Heart left ventricle (tissue), 16 donors: Measurements from ENCODE around the gene ARHGEF3. TPM values are rescaled to one million over a fixed set of nuclear protein-coding genes. Genes with fewer than 3 reads are reported as not detected.
A peak's percentile ranks its signal among the peaks of the same experiment; 100 is the strongest.

ENCODE experiments used
- ATAC-seq, 4 donors: fragments of 200-7000 bp; cut with Tn5 transposase; one replicate each; pipeline ENCODE4 v1.9.1; 2020 to 2022; ENCODE audit warnings: moderate library complexity in 4 of 4, mild to moderate bottlenecking in 3 of 4, moderate number of reproducible peaks in 1 of 4
- DNase-seq, 5 donors: peaks; one replicate each; pipeline ENCODE4 v3.0.0-alpha.2; 2020
- H3K27ac ChIP-seq, 12 donors: fragments of 200-600 bp; sonication (generic) in 4 of 12; one replicate each; pipeline versions ENCODE4 v1.5.0 to v1.8.0; 2016 to 2022; ENCODE audit warnings: mild to moderate bottlenecking in 2 of 12
- H3K27me3 ChIP-seq, 9 donors: fragments of 200-600 bp; sonication (generic) in 2 of 9; one replicate each; pipeline versions ENCODE4 v1.5.1 to v1.8.0; 2016 to 2022; ENCODE audit warnings: mild to moderate bottlenecking in 3 of 9
- H3K36me3 ChIP-seq, 9 donors: fragments of 200-600 bp; sonication (generic) in 2 of 9; one replicate each; pipeline versions ENCODE4 v1.5.0 to v1.8.0; 2018 to 2022; ENCODE audit warnings: mild to moderate bottlenecking in 2 of 9
- H3K4me1 ChIP-seq, 12 donors: fragments of 200-600 bp; sonication (generic) in 4 of 12; one replicate each; pipeline versions ENCODE4 v1.5.0 to v1.8.0; 2016 to 2022; ENCODE audit warnings: mild to moderate bottlenecking in 3 of 12
- H3K4me3 ChIP-seq, 12 donors: fragments of 200-600 bp; sonication (generic) in 4 of 12; one replicate each; pipeline versions ENCODE4 v1.5.0 to v1.8.0; 2017 to 2022; ENCODE audit warnings: mild to moderate bottlenecking in 9 of 12, moderate library complexity in 4 of 12
- H3K9me3 ChIP-seq, 12 donors: fragments of 200-600 bp; sonication (generic) in 4 of 12; one replicate each; pipeline versions ENCODE4 v1.5.0 to v1.8.0; 2016 to 2022; ENCODE audit warnings: mild to moderate bottlenecking in 1 of 12
- CTCF ChIP-seq, 12 donors: fragments of 200-600 bp; sonication (generic) in 4 of 12; IDR thresholded peaks; one replicate each; pipeline versions ENCODE4 v1.5.0 to v1.8.0; 2018 to 2022; ENCODE audit warnings: antibody characterized with exemption in 12 of 12, mild to moderate bottlenecking in 5 of 12
- POLR2A ChIP-seq, 2 donors: fragments of 450-650 bp; IDR thresholded peaks; one replicate each; pipeline ENCODE4 v1.6.1; 2017; ENCODE audit warnings: antibody characterized with exemption in 2 of 2, mild to moderate bottlenecking in 2 of 2, moderate library complexity in 2 of 2
- WGBS, 4 donors: extraction: QIAGEN DNeasy Blood & Tissue Kit in 2 of 4; methylation state at CpG; one replicate each; pipeline versions ENCODE4 v1.1.5 to v1.1.7; 2013 to 2018; 5-methylcytosine and 5-hydroxymethylcytosine counted together
- intact Hi-C, 10 donors: fragments of 100-400 bp; cut with DNase I; formaldehyde crosslinking; loops; one replicate each; pipeline versions ENCODE4 v1.11.1 to v1.14.2; 2022
- polyA plus RNA-seq, 2 donors: library from polyadenylated mRNA; stranded (reverse); fragments of 200-250 nt; gene quantifications; one replicate each; pipeline ENCODE4 v1.2.3, GENCODE V29; 2013
- total RNA-seq, 9 donors: library from RNA; depleted of rRNA in 2 of 9; stranded (reverse); fragments of >200 nt in 2 of 9; fragmentation: NEBNext Ultra II Directional in 3 of 9; extraction: Animal tissue kit (Norgen Biotek cat#: 25700) in 3 of 9; gene quantifications; one replicate each; pipeline versions ENCODE4 v1.1.0 to v1.2.4, GENCODE V29; 2016 to 2023
- donor health status: ischemic (EF 13 %, LVEDD 7.1; RV severe dilation, severe dysfunction).
- donor health status: healthy with polysubstance abuse.
- donor health status: DM: no; HTN: yes; CAD: no.
- donor health status: DM: no; HTN: no; CAD: no.
- donor health status: ischemic (EF 25% LVEDD 6.9; RV normal size, moderate dysfunction).
- donor health status: ischemic (EF 25% LVEDD 5.7; RV mildly dilated, moderate dysfunction).
- donor health status: healthy.
- donor health status: DM: yes; HTN: yes; CAD: no.
- donor health status: ischemic (EF 35%, LVEDD 5.7; RV mildly dilated, moderate dysfunction).
- donor health status: nonischemic (EF 11% LVEDD 7.7; RV severe dilation, severe dysfunction).
- donor health status: DM: yes; HTN: yes; CAD: no.
- donor health status: PGD.
- donor health status: ischemic (EF 29% LVEDD 5.4; RV normal size, mild dysfunction).
- donor health status: nonischemic (EF 23%, LVEDD 6.1; RV moderate dilation, normal function).

ARHGEF3 gene
- total and polyA plus RNA-seq, 11 donors: 6.5 to 36.8 (median 16.8) TPM

- DNase-seq (no peak), ATAC-seq (peak in 1 of 4 donors; percentile 15)
- intact Hi-C loops: no loop called here
- H3K27me3 ChIP-seq: no peaks in the 10 kb centered on the region
- no peak overlapping the region for H3K4me3 ChIP-seq
- peaks cover 6 to 94% (median 77%) of the 10 kb centered on the region in 12 donors for H3K4me1 ChIP-seq
- no peaks in the 10 kb centered on the region for H3K9me3 ChIP-seq
- H3K36me3 ChIP-seq: no peaks in the 10 kb centered on the region
- H3K27ac ChIP-seq: peak overlapping the region; percentile 51 to 92 (median 74)
- TF ChIP-seq CTCF (IDR thresholded peaks at IDR 0.05): no peak
- TF ChIP-seq POLR2A (IDR thresholded peaks at IDR 0.05): no peak
- WGBS, 4 donors: 41 to 51% (median 45%) methylated on average over 2 of the region's 2 CpGs
Measured at GRCh38 chr3:56788521-56788920, 13.2 kb downstream of the ARHGEF3 start.

- no peak for TF ChIP-seq POLR2A (IDR thresholded peaks at IDR 0.05)
- no peak for TF ChIP-seq CTCF (IDR thresholded peaks at IDR 0.05)
- Histone ChIP-seq H3K9me3 (no peaks in the 10 kb centered on the region), H3K36me3 (no peaks in the 10 kb centered on the region), H3K4me3 (no peak overlapping the region), H3K27ac (peak overlapping the region; percentile 8 to 92 (median 74)), H3K4me1 (peaks cover 12 to 100% (median 84%) of the 10 kb centered on the region in 12 donors), H3K27me3 (no peaks in the 10 kb centered on the region)
- ATAC-seq (peak; percentile 8 to 53 (median 35)), DNase-seq (no peak)
- intact Hi-C loops: no loop called here
- WGBS, 4 donors: 70 to 85% (median 75%) methylated on average over 6 of the region's 6 CpGs
Measured at GRCh38 chr3:56787784-56788256, 13.9 kb downstream of the ARHGEF3 start.

- no peak for ATAC-seq
- no peak for DNase-seq
- peak overlapping the region in 9 of 12 donors; percentile 8 to 92 (median 72) for H3K27ac ChIP-seq
- no peak overlapping the region for H3K4me3 ChIP-seq
- no peaks in the 10 kb centered on the region for H3K36me3 ChIP-seq
- no peak for TF ChIP-seq POLR2A (IDR thresholded peaks at IDR 0.05)
- no peak for TF ChIP-seq CTCF (IDR thresholded peaks at IDR 0.05)
- H3K9me3 ChIP-seq: no peaks in the 10 kb centered on the region
- no peaks in the 10 kb centered on the region for H3K27me3 ChIP-seq
- peaks cover 12 to 100% (median 88%) of the 10 kb centered on the region in 12 donors for H3K4me1 ChIP-seq
- WGBS, 4 donors: 76 to 84% (median 82%) methylated on average over 9 of the region's 9 CpGs
- intact Hi-C loops: no loop called here
Measured at GRCh38 chr3:56787258-56787775, 14.4 kb downstream of the ARHGEF3 start.

- H3K4me1 ChIP-seq: peaks cover 15 to 100% (median 85%) of the 10 kb centered on the region in 12 donors
- intact Hi-C loops: no loop called here
Measured at GRCh38 chr3:56785499-56785898, 16.2 kb downstream of the ARHGEF3 start.

More at GRCh38 chr3:56785499-56785898, 16.2 kb downstream of the ARHGEF3 start:
- H3K4me3 ChIP-seq: no peak overlapping the region
- DNase-seq (no peak), ATAC-seq (no peak)
- no peaks in the 10 kb centered on the region for H3K36me3 ChIP-seq
- H3K27ac ChIP-seq: peak overlapping the region in 6 of 12 donors; percentile 7 to 92 (median 68)
- H3K27me3 ChIP-seq: no peaks in the 10 kb centered on the region
- WGBS, 4 donors: 81 to 87% (median 82%) methylated on average over 4 of the region's 4 CpGs
- TF ChIP-seq CTCF (IDR thresholded peaks at IDR 0.05) (no peak), POLR2A (IDR thresholded peaks at IDR 0.05) (no peak)
- H3K9me3 ChIP-seq: no peaks in the 10 kb centered on the region
